Measurements from ENCODE around the gene CPAMD8.

DNA sequence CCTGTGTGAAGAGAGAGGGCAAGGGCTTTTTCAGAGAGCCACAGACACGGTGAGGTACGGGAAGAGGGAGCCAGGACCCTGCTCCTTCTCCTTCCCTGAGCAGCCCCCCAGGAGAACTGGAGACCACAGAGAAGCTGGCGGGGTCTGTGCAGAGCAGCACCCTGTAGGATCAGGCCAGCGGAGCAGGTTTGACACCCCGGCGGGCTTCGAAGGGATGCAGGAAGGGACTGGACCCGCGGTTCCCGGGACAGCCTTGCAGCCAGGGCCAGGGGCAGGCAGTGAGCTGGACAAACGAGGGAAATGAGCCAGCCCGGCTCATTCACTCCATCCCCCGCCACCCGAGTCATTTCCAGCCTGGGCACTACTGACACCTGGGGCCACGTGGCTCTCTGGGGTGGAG, 22.2 kb downstream of the CPAMD8 start:
- TF ChIP-seq CTCF (IDR thresholded peaks at IDR 0.05) (no peak), POLR2A (IDR thresholded peaks at IDR 0.05) (no peak)

Measured in ovary (tissue), 3 donors.